GM06990 (cell line): ENCODE measurements around the gene CELF2.

Source experiments
- DNase-seq: peaks from one replicate; pipeline ENCODE4 v3.0.0-alpha.2; 2011; ENCODE audit not compliant: insufficient read length; ENCODE audit errors: extremely low read depth
- H3K27me3 ChIP-seq: replicated peaks from 2 replicates; pipeline ENCODE4 v1.6.0; 2011; ENCODE audit warnings: low read length; ENCODE audit not compliant: control insufficient read depth, insufficient read depth
- H3K36me3 ChIP-seq: 2 replicates; pipeline ENCODE4 v1.5.1; 2011; ENCODE audit warnings: low read length; ENCODE audit not compliant: control insufficient read depth, insufficient read depth
- H3K4me3 ChIP-seq: replicated peaks from 2 replicates; pipeline ENCODE4 v1.5.1; 2011; ENCODE audit warnings: low read depth, mild to moderate bottlenecking, control low read depth, low read length
- CTCF ChIP-seq: IDR thresholded peaks from 2 replicates; pipeline ENCODE4 v1.5.1; 2011; ENCODE audit warnings: low read length, control low read depth, mild to moderate bottlenecking, inconsistent platforms; ENCODE audit not compliant: insufficient read depth, poor library complexity, severe bottlenecking

Gene CELF2

GRCh38 chr10:11046776-11047160, 29.1 kb downstream of the CELF2 start:
- no peak for TF ChIP-seq CTCF
- H3K27me3 ChIP-seq, result no peaks in the 10 kb centered on the region; the same call in 1 of the 2 replicates
- H3K36me3 ChIP-seq, result no peaks in the 10 kb centered on the region

GRCh38 chr10:11048707-11049278, 31.1 kb downstream of the CELF2 start:
- DNase-seq, result no peak
- Histone ChIP-seq H3K27me3 (no peaks in the 10 kb centered on the region), H3K4me3 (no peak overlapping the region), H3K36me3 (no peaks in the 10 kb centered on the region)
- no peak for TF ChIP-seq CTCF

More at GRCh38 chr10:11046776-11047160, 29.1 kb downstream of the CELF2 start:
- H3K4me3 ChIP-seq, result no peak overlapping the region
- no peak for DNase-seq

GRCh38 chr10:11049806-11050205, 32.1 kb downstream of the CELF2 start:
- H3K36me3 ChIP-seq, result no peaks in the 10 kb centered on the region
- no peak overlapping the region for H3K4me3 ChIP-seq
- no peaks in the 10 kb centered on the region for H3K27me3 ChIP-seq
- DNase-seq, result no peak
- no peak for TF ChIP-seq CTCF

GRCh38 chr10:11050301-11051287, 32.9 kb downstream of the CELF2 start:
- H3K36me3 ChIP-seq, result no peaks in the 10 kb centered on the region
- no peak overlapping the region for H3K4me3 ChIP-seq
- DNase-seq, result no peak
- no peaks in the 10 kb centered on the region for H3K27me3 ChIP-seq
- TF ChIP-seq CTCF, result no peak

GRCh38 chr10:11057018-11057417, 39.3 kb downstream of the CELF2 start:
- no peak overlapping the region for H3K4me3 ChIP-seq
- no peak for TF ChIP-seq CTCF
- no peak for DNase-seq
- no peaks in the 10 kb centered on the region; the same call in 1 of the 2 replicates for H3K27me3 ChIP-seq
- no peaks in the 10 kb centered on the region for H3K36me3 ChIP-seq
